Subcutaneous preadipocyte (primary cell): ENCODE data around the gene WDR74. TPM values are rescaled to one million over a fixed set of nuclear protein-coding genes. Genes with fewer than 3 reads are reported as not detected.
A peak's percentile ranks its signal among the peaks of the same experiment; 100 is the strongest.

Source experiments
- small RNA-seq: library from RNA; depleted of rRNA; stranded (forward); fragments of <200 nt; gene quantifications from one replicate; pipeline ENCODE3, GENCODE V24; 2012
- total RNA-seq: library from RNA; depleted of rRNA; stranded (reverse); fragments of >200 nt; gene quantifications from 2 replicates; pipeline ENCODE4 v1.2.3, GENCODE V29; 2012

Gene WDR74
- 63.9 and 71.0 TPM in 2 replicates for total RNA-seq

DNA sequence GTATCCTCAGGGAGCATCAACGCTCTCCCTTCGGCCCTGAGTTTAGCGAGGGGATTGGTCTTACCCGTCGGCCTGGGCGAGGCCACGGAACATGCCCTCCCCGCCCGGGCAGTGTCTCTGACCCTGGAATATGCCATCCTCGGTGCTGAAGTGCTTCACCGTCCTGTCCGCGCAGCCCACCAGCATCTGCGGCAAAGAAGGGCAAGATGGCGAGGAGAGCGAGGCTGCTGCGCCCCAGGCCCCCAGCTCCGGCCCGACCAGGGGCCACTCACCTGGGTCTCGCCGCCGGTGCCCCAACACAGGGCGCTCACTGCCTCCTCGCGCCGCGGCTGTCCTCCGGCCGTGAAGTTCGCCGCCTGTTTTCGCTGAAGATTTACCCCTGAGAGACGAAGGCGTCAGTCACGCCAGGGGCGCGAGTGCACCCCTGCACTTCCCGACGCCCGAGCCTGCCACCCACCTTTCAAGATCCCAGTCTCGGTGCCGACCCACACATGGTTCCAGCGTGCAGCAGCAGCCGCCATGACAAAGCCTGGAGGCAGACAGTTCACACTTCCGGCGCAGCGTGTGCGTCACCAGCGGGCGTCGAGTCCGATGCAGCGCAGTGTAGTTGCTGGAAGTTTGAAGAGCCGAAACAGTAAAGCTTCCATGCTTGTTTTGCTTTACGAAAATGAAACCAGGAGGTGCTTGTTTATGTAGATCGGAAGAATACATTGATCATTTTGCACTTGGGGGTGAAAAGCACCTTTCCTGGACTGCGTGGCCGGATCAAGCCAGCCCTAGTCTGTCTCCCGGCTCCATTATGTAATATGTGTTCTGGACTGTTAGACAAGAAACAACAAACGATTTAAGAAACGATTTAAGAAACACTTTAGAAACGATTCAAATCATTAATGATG, at the start of gene WDR74:
Gene WDR74 (minus strand): TSS at position 541 of the 896 bp plus-strand sequence. CDS start 20 bp downstream, at position 521.

DNA sequence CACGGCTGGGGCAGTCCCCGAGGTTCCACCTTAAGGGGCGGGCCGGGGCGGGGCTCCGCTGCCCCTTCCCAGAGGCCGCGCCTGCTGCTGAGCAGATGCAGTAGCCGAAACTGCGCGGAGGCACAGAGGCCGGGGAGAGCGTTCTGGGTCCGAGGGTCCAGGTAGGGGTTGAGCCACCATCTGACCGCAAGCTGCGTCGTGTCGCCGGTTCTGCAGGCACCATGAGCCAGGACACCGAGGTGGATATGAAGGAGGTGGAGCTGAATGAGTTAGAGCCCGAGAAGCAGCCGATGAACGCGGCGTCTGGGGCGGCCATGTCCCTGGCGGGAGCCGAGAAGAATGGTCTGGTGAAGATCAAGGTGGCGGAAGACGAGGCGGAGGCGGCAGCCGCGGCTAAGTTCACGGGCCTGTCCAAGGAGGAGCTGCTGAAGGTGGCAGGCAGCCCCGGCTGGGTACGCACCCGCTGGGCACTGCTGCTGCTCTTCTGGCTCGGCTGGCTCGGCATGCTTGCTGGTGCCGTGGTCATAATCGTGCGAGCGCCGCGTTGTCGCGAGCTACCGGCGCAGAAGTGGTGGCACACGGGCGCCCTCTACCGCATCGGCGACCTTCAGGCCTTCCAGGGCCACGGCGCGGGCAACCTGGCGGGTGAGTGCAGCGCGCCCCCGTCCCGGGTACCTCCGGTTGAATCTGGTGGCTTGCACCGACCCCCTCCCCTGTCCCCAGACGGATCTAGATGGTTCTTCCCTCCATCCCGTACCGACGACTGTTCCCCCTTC, 41.6 kb upstream of the WDR74 start, which contains the start of gene SLC3A2:
Gene SLC3A2 (plus strand): TSS at position 94 of the 776 bp plus-strand sequence. CDS start 128 bp downstream, at position 222.

GRCh38 chr11:62832336-62833234, 6.8 kb downstream of the WDR74 start, which contains the start of gene TEX54:
Gene TEX54 (minus strand): TSS chr11:62832841.

DNA sequence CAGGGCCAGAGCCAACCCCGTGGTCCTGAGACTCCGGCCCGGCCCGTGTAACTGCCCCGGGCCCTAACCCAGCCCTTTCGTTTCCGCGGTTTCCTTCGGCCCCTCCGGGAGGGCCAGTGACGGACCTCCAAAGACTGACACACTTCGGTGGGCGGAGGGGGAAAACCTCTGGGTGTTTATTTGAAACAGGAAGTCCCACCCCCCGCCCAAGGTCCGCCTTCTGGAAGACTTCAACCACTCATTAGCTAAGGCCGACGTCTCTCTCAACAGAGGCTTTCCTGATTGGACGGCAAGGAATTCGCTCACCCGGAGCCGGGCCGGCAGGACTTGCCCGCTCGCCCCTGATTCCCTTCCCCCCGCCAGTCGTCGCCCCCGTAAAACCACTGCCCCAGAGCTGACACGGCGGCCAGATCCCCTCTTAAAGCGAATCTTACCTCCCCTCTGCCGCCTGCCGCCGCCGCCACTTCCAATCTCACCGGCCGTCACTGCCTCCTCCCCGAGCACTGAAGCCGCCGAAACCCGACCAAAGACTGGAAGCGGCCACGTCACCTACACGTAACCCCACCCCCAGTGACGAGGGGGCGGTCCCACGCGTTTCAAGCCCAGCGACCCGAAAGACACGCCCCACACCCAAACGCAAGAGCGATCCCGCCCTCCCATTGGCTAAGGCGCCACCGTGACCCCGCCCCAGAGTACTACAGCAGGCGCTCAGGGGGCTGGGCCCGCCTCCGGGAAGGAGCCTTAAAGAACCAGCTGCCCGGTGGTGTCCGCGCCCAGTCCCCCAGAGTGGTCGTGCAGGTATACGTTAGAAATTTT, 7.7 kb downstream of the WDR74 start, which contains the start of gene STX5:
Gene STX5 (minus strand): TSS at position 532 of the 816 bp plus-strand sequence. CDS start 808 bp downstream, outside the sequence.

GRCh38 chr11:62805076-62805892, 34.1 kb downstream of the WDR74 start, which contains the start of gene NXF1:
Gene NXF1 (minus strand): TSS chr11:62805440. CDS start chr11:62805356, 84 bp downstream.

GRCh38 chr11:62791501-62792201, 47.7 kb downstream of the WDR74 start, which contains the start of gene TMEM223:
Gene TMEM223 (minus strand): TSS chr11:62792006. CDS start chr11:62791994, 12 bp downstream.

DNA sequence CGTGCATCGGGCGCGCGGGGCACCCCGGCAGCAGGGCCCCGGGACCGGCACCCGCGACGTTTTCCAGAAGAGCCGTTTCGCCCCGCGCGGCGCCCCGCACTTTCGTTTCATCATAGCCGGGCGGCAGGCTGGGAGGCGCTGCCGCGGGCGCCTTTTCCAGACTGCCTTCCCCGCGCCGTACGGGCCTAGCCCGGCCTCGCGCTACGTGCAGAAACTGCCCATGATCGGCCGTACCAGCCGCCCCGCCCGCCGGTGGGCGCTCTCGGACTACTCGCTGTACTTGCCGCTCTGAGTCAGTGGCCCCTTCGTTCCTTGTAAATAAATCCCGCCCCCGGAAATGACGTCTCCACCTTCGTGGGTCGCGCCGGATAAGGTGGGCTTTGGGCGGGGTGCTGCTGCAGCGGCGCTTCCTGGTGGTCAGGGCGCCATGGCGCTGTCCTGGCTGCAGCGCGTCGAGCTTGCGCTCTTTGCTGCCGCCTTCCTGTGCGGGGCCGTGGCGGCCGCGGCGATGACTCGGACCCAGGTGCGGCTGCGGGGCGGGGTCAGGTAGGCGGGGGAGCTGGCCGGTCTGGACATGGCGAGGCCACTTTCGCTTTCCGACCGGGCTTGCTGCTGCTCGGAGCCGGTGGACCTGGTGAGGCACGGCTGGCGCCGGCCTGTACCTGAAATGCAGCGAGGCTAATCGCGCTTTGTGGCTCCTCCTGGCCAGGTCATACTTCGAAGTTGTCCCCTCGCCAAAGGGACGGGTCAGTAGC, 52.2 kb downstream of the WDR74 start, which contains the start of gene TMEM179B:
Gene TMEM179B (plus strand): TSS at position 398 of the 755 bp plus-strand sequence. CDS start 30 bp downstream, at position 428.

Small RNA genes lying within 50 kb of the gene (small RNA-seq; reads per million reads assigned to genes)
- gene MIR6514 = 0.19 reads per million
- not detected for gene RF00099
- gene RNU6-118P = not detected
- not detected for gene SNORD22
- not detected for gene SNORD26
- gene SNORD27 = not detected
- not detected for gene SNORD28
- 45.4 reads per million, percentile 98 among the genes with 10 or more reads in this experiment for gene SNORD30

Other genes with a start within 250 kb of the WDR74 start
- gene TUT1, start 248.1 kb downstream of the WDR74 start, total RNA-seq = 4.8 and 7.6 TPM in 2 replicates
- 95.2 and 143 TPM in 2 replicates for gene MTA2, start 237.7 kb downstream of the WDR74 start, total RNA-seq
- gene EML3, start 226.8 kb downstream of the WDR74 start, total RNA-seq = 22.0 and 25.6 TPM in 2 replicates
- 3.1 and 4.4 TPM in 2 replicates for gene ROM1, start 226.3 kb downstream of the WDR74 start, total RNA-seq
- 28.0 and 42.3 TPM in 2 replicates for gene B3GAT3, start 217.6 kb downstream of the WDR74 start, total RNA-seq
- gene GANAB, start 193.0 kb downstream of the WDR74 start, total RNA-seq = 178 and 191 TPM in 2 replicates
- 30.5 and 34.8 TPM in 2 replicates for gene INTS5, start 186.3 kb downstream of the WDR74 start, total RNA-seq
- 24.8 and 29.4 TPM in 2 replicates for gene C11orf98, start 174.4 kb downstream of the WDR74 start, total RNA-seq
- 8.5 and 17.6 TPM in 2 replicates for gene CSKMT, start 174.3 kb downstream of the WDR74 start, total RNA-seq
- gene UQCC3, start 167.9 kb downstream of the WDR74 start, total RNA-seq = 7.8 and 9.2 TPM in 2 replicates
- 8.0 and 8.5 TPM in 2 replicates for gene LBHD1, start 167.3 kb downstream of the WDR74 start, total RNA-seq
- gene UBXN1, start 160.5 kb downstream of the WDR74 start, total RNA-seq = 70.6 and 99.2 TPM in 2 replicates
- 16.4 and 38.2 TPM in 2 replicates for gene LRRN4CL, start 150.1 kb downstream of the WDR74 start, total RNA-seq
- gene BSCL2, start 132.2 kb downstream of the WDR74 start, total RNA-seq = 36.0 and 43.4 TPM in 2 replicates
- not detected in 2 replicates for gene GNG3, start 131.9 kb downstream of the WDR74 start, total RNA-seq
- 9.9 and 12.5 TPM in 2 replicates for gene HNRNPUL2, start 112.1 kb downstream of the WDR74 start, total RNA-seq
- 32.3 and 36.0 TPM in 2 replicates for gene TTC9C, start 111.1 kb downstream of the WDR74 start, total RNA-seq
- 12.3 and 13.6 TPM in 2 replicates for gene ZBTB3, start 85.4 kb downstream of the WDR74 start, total RNA-seq
- gene POLR2G, start 78.0 kb downstream of the WDR74 start, total RNA-seq = 44.4 and 55.5 TPM in 2 replicates
- gene TAF6L, start 68.2 kb downstream of the WDR74 start, total RNA-seq = 14.7 and 19.5 TPM in 2 replicates
- gene TMEM179B, start 52.2 kb downstream of the WDR74 start, total RNA-seq = 25.0 and 38.9 TPM in 2 replicates
- 15.8 and 18.4 TPM in 2 replicates for gene TMEM223, start 47.6 kb downstream of the WDR74 start, total RNA-seq
- 24.2 and 26.1 TPM in 2 replicates for gene NXF1, start 34.1 kb downstream of the WDR74 start, total RNA-seq
- gene STX5, start 7.5 kb downstream of the WDR74 start, total RNA-seq = 31.5 and 36.0 TPM in 2 replicates
- gene TEX54, start 6.7 kb downstream of the WDR74 start, total RNA-seq = not detected in 2 replicates
- gene SLC3A2, start 41.3 kb upstream of the WDR74 start, total RNA-seq = 130 and 160 TPM in 2 replicates
- gene CHRM1, start 81.8 kb upstream of the WDR74 start, total RNA-seq = not detected in 2 replicates
- not detected in 2 replicates for gene SLC22A6, start 145.4 kb upstream of the WDR74 start, total RNA-seq
- gene SLC22A8, start 176.3 kb upstream of the WDR74 start, total RNA-seq = not detected in 2 replicates